ENCODE results near the gene UGT3A1. TPM values are rescaled to one million over a fixed set of nuclear protein-coding genes. Genes with fewer than 3 reads are reported as not detected.
"Not testable (repeated sequence)": the region's sequence is repeated elsewhere in the genome, so short reads cannot be mapped to it uniquely, and the experiment has no call there.

Gene UGT3A1, protein sequence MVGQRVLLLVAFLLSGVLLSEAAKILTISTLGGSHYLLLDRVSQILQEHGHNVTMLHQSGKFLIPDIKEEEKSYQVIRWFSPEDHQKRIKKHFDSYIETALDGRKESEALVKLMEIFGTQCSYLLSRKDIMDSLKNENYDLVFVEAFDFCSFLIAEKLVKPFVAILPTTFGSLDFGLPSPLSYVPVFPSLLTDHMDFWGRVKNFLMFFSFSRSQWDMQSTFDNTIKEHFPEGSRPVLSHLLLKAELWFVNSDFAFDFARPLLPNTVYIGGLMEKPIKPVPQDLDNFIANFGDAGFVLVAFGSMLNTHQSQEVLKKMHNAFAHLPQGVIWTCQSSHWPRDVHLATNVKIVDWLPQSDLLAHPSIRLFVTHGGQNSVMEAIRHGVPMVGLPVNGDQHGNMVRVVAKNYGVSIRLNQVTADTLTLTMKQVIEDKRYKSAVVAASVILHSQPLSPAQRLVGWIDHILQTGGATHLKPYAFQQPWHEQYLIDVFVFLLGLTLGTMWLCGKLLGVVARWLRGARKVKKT
- not detected in 3 replicates for total RNA-seq
- long read RNA-seq: 0 reads

DNA sequence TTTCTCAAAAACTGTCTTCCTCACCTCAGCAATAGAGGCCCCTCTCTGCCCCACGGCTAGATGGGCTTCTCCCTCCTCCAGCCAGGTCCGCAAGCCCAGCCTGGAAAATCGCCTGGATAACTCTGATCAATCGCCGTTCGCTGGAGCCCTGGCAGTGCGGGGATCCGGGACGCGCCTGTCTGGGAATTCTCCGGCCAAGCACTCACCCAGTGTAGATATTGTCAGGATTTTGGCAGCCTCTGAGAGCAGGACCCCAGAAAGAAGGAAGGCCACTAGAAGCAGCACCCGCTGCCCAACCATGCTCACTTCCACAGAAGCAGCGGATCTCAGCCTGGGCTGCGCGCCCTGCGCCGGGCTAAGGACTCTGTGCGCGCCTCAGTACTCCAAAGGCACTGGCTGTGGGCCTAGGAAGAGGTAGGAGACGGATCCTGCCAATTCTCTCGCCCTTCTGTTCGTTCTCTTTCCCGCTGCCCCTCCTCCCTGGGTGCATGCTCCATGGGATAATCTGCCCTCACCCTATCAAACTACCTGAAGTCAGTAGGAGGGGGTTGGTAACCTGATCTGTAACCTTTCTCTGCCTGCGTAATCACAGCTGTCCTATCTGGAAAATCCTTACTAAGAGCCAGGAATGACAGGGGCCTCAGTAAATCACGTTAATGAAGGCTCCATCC is at the start of gene UGT3A1:
Gene UGT3A1, minus strand, starts transcription at position 450 of the 671 bp plus-strand sequence. Its CDS starts 150 bp downstream, at position 300.
- H3K27me3 Mint-ChIP-seq (ENCODE audit: low read depth): peaks cover 42% of the 10 kb centered on the region
- H3K27ac Mint-ChIP-seq (ENCODE audit: unreplicated experiment): no peak within 1 kb of the TSS
- H3K4me3 Mint-ChIP-seq (ENCODE audit: unreplicated experiment): no peak within 1 kb of the TSS

DNA sequence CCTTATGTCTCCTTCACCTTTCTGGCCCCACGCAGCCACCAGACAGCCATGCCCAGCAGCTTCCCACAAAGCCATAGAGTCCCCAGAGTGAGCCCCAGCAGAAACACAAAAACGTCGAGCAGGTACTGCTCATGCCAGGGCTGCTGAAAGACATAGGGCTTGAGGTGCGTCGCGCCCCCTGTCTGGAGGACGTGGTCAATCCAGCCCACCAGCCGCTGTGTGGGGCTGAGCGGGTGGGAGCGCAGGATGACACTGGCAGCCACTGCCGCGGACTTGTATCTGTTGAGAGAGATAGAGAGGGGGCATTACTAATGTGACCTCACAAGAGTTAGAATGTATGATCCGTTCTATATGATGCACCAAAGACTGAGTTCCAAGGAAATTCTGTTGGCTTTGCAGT is 44.5 kb upstream of the UGT3A1 start:
- TF ChIP-seq, protein P1, sequence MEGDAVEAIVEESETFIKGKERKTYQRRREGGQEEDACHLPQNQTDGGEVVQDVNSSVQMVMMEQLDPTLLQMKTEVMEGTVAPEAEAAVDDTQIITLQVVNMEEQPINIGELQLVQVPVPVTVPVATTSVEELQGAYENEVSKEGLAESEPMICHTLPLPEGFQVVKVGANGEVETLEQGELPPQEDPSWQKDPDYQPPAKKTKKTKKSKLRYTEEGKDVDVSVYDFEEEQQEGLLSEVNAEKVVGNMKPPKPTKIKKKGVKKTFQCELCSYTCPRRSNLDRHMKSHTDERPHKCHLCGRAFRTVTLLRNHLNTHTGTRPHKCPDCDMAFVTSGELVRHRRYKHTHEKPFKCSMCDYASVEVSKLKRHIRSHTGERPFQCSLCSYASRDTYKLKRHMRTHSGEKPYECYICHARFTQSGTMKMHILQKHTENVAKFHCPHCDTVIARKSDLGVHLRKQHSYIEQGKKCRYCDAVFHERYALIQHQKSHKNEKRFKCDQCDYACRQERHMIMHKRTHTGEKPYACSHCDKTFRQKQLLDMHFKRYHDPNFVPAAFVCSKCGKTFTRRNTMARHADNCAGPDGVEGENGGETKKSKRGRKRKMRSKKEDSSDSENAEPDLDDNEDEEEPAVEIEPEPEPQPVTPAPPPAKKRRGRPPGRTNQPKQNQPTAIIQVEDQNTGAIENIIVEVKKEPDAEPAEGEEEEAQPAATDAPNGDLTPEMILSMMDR (IDR thresholded peaks at IDR 0.05): no peak
- Mint-ChIP-seq H3K27ac (ENCODE audit: unreplicated experiment) (no peak overlapping the region), H3K36me3 (ENCODE audit: low read depth) (no peaks in the 10 kb centered on the region), H3K9me3 (ENCODE audit: low read depth) (no peaks in the 10 kb centered on the region), H3K4me1 (ENCODE audit: low read depth) (no peaks in the 10 kb centered on the region), H3K27me3 (ENCODE audit: low read depth) (peaks cover 7% of the 10 kb centered on the region), H3K4me3 (ENCODE audit: unreplicated experiment) (no peak overlapping the region)
- DNase-seq (ENCODE audit: low spot score): no peak

More for the DNA sequence above, at the start of gene UGT3A1:
- no peak for DNase-seq (ENCODE audit: low spot score)
- no peaks in the 10 kb centered on the region for H3K9me3 Mint-ChIP-seq (ENCODE audit: low read depth)
- TF ChIP-seq, protein P1 (IDR thresholded peaks at IDR 0.05): no peak
- no peaks in the 10 kb centered on the region for H3K36me3 Mint-ChIP-seq (ENCODE audit: low read depth)
- H3K4me1 Mint-ChIP-seq (ENCODE audit: low read depth): no peaks in the 10 kb centered on the region

DNA sequence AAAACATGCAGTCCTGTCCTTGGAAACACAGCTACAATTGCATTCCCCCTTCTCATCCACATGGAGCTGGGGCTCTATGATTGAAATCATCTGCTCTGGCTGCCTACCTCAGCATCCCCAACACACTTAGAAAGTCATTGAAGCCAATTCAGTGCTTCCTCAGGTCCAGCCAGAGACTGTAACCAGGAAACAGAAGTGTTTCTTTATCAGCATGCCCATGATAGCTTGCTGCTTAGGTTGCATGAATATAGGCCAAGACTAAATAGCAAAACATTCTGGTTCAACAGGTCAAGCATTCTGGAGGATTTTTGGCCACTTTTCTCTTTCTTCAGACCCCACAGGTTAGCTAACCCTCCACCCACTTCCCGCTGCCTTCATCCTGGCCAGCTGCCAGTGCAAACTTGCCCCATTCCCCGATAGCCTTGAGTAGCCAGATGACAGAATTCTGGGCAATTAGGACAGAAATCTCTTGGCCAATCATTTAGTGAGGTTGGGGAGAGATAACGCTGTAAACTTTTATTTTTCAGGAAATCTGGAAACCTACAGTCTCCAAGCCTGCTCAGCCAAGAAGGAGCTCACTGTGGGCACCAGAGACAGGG is 43.4 kb upstream of the UGT3A1 start:
- not testable (repeated sequence) for H3K4me1 Mint-ChIP-seq (ENCODE audit: low read depth); DNase-seq (ENCODE audit: low spot score); H3K36me3 Mint-ChIP-seq (ENCODE audit: low read depth); H3K27me3 Mint-ChIP-seq (ENCODE audit: low read depth); H3K27ac Mint-ChIP-seq (ENCODE audit: unreplicated experiment); H3K4me3 Mint-ChIP-seq (ENCODE audit: unreplicated experiment); H3K9me3 Mint-ChIP-seq (ENCODE audit: low read depth)

DNA sequence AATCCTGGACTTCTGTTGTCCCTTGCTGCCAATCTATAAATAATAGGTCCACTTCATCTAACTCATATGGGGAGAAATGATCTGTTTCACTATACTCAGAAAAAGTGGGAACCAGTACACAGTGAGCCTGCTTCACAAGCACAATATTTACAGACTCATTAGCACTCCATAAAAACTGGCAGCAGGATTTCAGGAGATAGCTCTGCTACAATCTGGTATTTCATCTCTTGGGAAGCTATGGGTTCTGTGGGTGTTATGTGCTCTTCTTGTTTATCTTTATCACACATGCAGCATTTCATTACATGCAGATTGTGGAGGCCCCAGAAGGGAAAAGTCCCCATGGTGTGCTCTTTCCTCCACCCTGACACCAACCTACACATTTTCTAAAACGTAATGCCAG is 42.3 kb upstream of the UGT3A1 start:
- DNase-seq (ENCODE audit: low spot score): no peak
- Mint-ChIP-seq H3K4me3 (ENCODE audit: unreplicated experiment) (no peak overlapping the region), H3K27ac (ENCODE audit: unreplicated experiment) (no peak overlapping the region), H3K36me3 (ENCODE audit: low read depth) (no peaks in the 10 kb centered on the region), H3K4me1 (ENCODE audit: low read depth) (no peaks in the 10 kb centered on the region), H3K9me3 (ENCODE audit: low read depth) (no peaks in the 10 kb centered on the region), H3K27me3 (ENCODE audit: low read depth) (peaks cover 7% of the 10 kb centered on the region)
- TF ChIP-seq, protein P1 (IDR thresholded peaks at IDR 0.05): no peak

DNA sequence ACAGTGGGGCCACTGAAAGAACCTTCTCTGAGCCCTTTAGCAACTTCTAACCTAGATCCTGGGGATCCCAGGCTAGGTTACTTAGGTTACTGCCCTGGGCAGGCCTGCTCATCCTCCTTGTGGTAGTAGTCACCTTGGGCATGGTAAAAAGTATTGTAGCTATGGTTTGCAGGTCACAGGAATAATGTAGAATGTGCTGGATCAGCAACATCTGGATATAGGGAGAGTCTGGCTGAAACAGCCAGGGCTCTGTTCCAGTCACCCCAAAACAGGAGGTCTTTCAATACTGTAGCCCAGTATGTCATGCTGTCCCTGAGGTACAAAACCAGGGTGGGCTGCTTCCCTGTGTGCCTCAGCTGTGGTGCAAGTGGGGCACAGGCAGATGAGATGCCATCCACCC is 41.9 kb upstream of the UGT3A1 start:
- no peak overlapping the region for H3K4me3 Mint-ChIP-seq (ENCODE audit: unreplicated experiment)
- H3K27ac Mint-ChIP-seq (ENCODE audit: unreplicated experiment): no peak overlapping the region
- H3K4me1 Mint-ChIP-seq (ENCODE audit: low read depth): no peaks in the 10 kb centered on the region
- no peaks in the 10 kb centered on the region for H3K9me3 Mint-ChIP-seq (ENCODE audit: low read depth)
- H3K27me3 Mint-ChIP-seq (ENCODE audit: low read depth): peaks cover 5% of the 10 kb centered on the region
- no peaks in the 10 kb centered on the region for H3K36me3 Mint-ChIP-seq (ENCODE audit: low read depth)
- TF ChIP-seq, protein P1 (IDR thresholded peaks at IDR 0.05): no peak
- no peak for DNase-seq (ENCODE audit: low spot score)

All from chondrocyte (in vitro differentiated cells).